Neural progenitor cell (in vitro differentiated cells): ENCODE measurements around the gene CMC2. TPM values are rescaled to one million over a fixed set of nuclear protein-coding genes. Genes with fewer than 3 reads are reported as not detected.

Experiments used
- DNase-seq: peaks from one replicate; pipeline ENCODE4 v3.0.0-alpha.2; 2016; ENCODE audit warnings: low spot score
- H2AFZ ChIP-seq: fragments of 200-600 bp; sonication (generic); replicated peaks from 2 replicates; pipeline ENCODE4 v1.6.1; 2016; ENCODE audit warnings: antibody characterized with exemption
- H3F3A ChIP-seq: fragments of 200-600 bp; sonication (generic); 2 replicates; pipeline ENCODE4 v1.6.1; 2016; ENCODE audit warnings: antibody characterized with exemption, low read depth
- H3K27ac ChIP-seq: fragments of 200-600 bp; sonication (generic); 2 replicates; pipeline ENCODE4 v1.5.1; 2016; ENCODE audit warnings: mild to moderate bottlenecking
- H3K27me3 ChIP-seq: fragments of 200-600 bp; sonication (generic); 2 replicates; pipeline ENCODE4 v1.6.1; 2016; ENCODE audit warnings: mild to moderate bottlenecking, moderate library complexity
- H3K36me3 ChIP-seq: fragments of 200-600 bp; sonication (generic); 2 replicates; pipeline ENCODE4 v1.5.1; 2016
- H3K4me1 ChIP-seq: fragments of 200-600 bp; sonication (generic); 2 replicates; pipeline ENCODE4 v1.6.1; 2016; ENCODE audit warnings: mixed run types
- H3K4me2 ChIP-seq: fragments of 200-600 bp; sonication (generic); 2 replicates; pipeline ENCODE4 v1.6.1; 2016
- H3K4me3 ChIP-seq: fragments of 200-600 bp; sonication (generic); 2 replicates; pipeline ENCODE4 v1.5.1; 2016
- H3K79me2 ChIP-seq: fragments of 200-600 bp; sonication (generic); 2 replicates; pipeline ENCODE4 v1.6.1; 2016; ENCODE audit warnings: low read depth
- H3K9ac ChIP-seq: fragments of 200-600 bp; sonication (generic); 2 replicates; pipeline ENCODE4 v1.6.1; 2016
- H3K9me3 ChIP-seq: fragments of 200-600 bp; sonication (generic); 2 replicates; pipeline ENCODE4 v1.5.1; 2016; ENCODE audit warnings: low read depth
- H4K20me1 ChIP-seq: fragments of 200-600 bp; sonication (generic); 2 replicates; pipeline ENCODE4 v1.6.1; 2016; ENCODE audit warnings: low read depth
- H3K27ac Mint-ChIP-seq: 3 replicates; pipeline ENCODE4 v1.8.0; 2021; ENCODE audit warnings: mixed read lengths
- H3K27me3 Mint-ChIP-seq: 2 replicates; pipeline ENCODE4 v1.8.0; 2022; ENCODE audit warnings: low read depth, mild to moderate bottlenecking, inconsistent platforms, moderate library complexity, mixed read lengths; ENCODE audit not compliant: insufficient read depth
- H3K36me3 Mint-ChIP-seq: 3 replicates; pipeline ENCODE4 v1.8.0; 2021; ENCODE audit warnings: mixed read lengths
- H3K4me1 Mint-ChIP-seq: 3 replicates; pipeline ENCODE4 v1.8.0; 2021; ENCODE audit warnings: mixed read lengths
- H3K4me3 Mint-ChIP-seq: 3 replicates; pipeline ENCODE4 v1.8.0; 2021; ENCODE audit warnings: mild to moderate bottlenecking, moderate library complexity, mixed read lengths
- H3K9me3 Mint-ChIP-seq: 3 replicates; pipeline ENCODE4 v1.8.0; 2020; ENCODE audit warnings: mixed read lengths
- EZH2 ChIP-seq: fragments of 200-600 bp; sonication (generic); IDR thresholded peaks from 2 replicates; pipeline ENCODE4 v1.6.1; 2017; ENCODE audit warnings: antibody characterized with exemption, mild to moderate bottlenecking, moderate library complexity
- EZH2phosphoT487 ChIP-seq: fragments of 200-600 bp; sonication (generic); IDR thresholded peaks from 2 replicates; pipeline ENCODE4 v1.6.1; 2017; ENCODE audit warnings: antibody characterized with exemption
- total RNA-seq: library from RNA; depleted of rRNA; stranded (reverse); fragments of >200 nt; gene quantifications from 2 replicates; pipeline ENCODE4 v1.2.3, GENCODE V29; 2015; ENCODE audit warnings: low replicate concordance
- TF ChIP-seq, protein P1 (sequence below): fragments of 200-600 bp; sonication (generic); IDR thresholded peaks from 2 replicates; pipeline ENCODE4 v1.5.1; 2017; ENCODE audit warnings: antibody characterized with exemption, mild to moderate bottlenecking

Gene CMC2
- total RNA-seq, 1 donor from 2014 or later, result 138 TPM

DNA sequence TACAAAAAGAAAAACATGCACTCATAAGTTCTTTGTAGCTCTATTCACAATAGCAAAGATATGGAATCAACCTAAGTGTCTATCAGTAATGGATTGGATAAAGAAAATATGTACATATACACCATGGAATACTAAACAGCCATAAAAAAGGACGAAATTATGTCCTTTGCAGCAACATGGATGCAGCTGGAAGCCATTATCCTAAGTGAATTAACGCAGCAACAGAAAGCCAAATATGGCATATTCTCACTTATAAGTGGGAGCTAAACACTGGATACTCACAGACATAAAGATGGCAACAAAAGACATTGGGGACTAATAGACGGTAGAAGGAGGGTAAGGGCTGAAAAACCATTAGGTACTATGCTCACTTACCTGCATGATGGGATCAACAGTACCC, 5.8 kb downstream of the CMC2 start:
- Mint-ChIP-seq H3K27ac (no peak overlapping the region), H3K27me3 (no peaks in the 10 kb centered on the region), H3K4me1 (peaks cover 14% of the 10 kb centered on the region), H3K36me3 (peaks cover 14% of the 10 kb centered on the region), H3K9me3 (peaks cover 4% of the 10 kb centered on the region), H3K4me3 (no peak overlapping the region)
- no peak for DNase-seq
- Histone ChIP-seq H3K4me3 (no peak overlapping the region), H4K20me1 (peaks cover 15% of the 10 kb centered on the region), H3K36me3 (no peaks in the 10 kb centered on the region), H3K9ac (no peak overlapping the region), H3F3A (no peaks in the 10 kb centered on the region), H3K4me2 (no peak overlapping the region), H3K79me2 (peaks cover 98% of the 10 kb centered on the region), H3K27ac (no peak overlapping the region), H3K27me3 (no peaks in the 10 kb centered on the region), H2AFZ (no peak overlapping the region), H3K4me1 (peaks cover 11% of the 10 kb centered on the region), H3K9me3 (no peaks in the 10 kb centered on the region)
- TF ChIP-seq EZH2phosphoT487, result no peak
- TF ChIP-seq, protein P1, sequence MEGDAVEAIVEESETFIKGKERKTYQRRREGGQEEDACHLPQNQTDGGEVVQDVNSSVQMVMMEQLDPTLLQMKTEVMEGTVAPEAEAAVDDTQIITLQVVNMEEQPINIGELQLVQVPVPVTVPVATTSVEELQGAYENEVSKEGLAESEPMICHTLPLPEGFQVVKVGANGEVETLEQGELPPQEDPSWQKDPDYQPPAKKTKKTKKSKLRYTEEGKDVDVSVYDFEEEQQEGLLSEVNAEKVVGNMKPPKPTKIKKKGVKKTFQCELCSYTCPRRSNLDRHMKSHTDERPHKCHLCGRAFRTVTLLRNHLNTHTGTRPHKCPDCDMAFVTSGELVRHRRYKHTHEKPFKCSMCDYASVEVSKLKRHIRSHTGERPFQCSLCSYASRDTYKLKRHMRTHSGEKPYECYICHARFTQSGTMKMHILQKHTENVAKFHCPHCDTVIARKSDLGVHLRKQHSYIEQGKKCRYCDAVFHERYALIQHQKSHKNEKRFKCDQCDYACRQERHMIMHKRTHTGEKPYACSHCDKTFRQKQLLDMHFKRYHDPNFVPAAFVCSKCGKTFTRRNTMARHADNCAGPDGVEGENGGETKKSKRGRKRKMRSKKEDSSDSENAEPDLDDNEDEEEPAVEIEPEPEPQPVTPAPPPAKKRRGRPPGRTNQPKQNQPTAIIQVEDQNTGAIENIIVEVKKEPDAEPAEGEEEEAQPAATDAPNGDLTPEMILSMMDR, result no peak
- no peak for TF ChIP-seq EZH2

- Histone ChIP-seq H3K79me2 (peaks cover 85% of the 10 kb centered on the region), H3K27ac (no peak overlapping the region), H2AFZ (no peak overlapping the region), H3K4me2 (no peak overlapping the region), H3K4me1 (peaks cover 10% of the 10 kb centered on the region), H3K9ac (no peak overlapping the region), H3K9me3 (no peaks in the 10 kb centered on the region), H3F3A (no peaks in the 10 kb centered on the region), H4K20me1 (no peaks in the 10 kb centered on the region), H3K27me3 (no peaks in the 10 kb centered on the region), H3K36me3 (no peaks in the 10 kb centered on the region), H3K4me3 (no peak overlapping the region)
- Mint-ChIP-seq H3K9me3 (peaks cover 4% of the 10 kb centered on the region), H3K27me3 (peaks cover 4% of the 10 kb centered on the region), H3K4me3 (no peak overlapping the region), H3K4me1 (peaks cover 10% of the 10 kb centered on the region), H3K27ac (no peak overlapping the region), H3K36me3 (peaks cover 14% of the 10 kb centered on the region)
- no peak for DNase-seq
- TF ChIP-seq, protein P1, result no peak
- TF ChIP-seq EZH2phosphoT487 (no peak), EZH2 (no peak)
Measured at GRCh38 chr16:80997964-80998620, 8.6 kb downstream of the CMC2 start.

DNA sequence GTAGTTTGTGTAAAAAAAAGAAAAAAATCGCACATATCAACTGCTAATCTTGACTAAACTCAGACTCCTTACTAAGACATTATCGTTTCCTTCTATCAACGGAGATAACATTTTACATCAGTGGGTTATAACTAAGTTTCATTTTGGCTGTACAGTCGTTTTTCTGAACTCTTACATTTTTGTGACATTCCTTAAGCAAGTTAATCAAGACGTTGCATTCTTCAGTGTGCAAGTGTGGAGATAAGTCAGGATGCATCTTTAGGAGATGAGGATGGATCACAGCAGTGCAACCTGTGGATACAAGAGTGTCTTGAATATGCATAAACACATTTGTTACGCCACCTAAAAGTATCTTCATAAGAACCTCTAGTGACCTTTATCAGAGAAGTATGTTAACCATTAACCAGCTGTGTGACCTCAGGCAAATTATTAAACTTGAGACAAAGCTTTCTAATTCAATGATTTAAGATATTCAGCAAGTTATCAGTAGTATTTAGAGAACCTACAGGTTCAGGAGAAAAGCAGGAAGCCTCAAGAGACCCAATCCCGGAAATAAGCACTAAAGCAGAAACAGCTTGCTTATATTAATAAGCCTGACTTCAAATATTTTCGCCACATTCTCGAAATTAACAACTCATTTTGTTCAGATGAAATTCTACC, 9.4 kb downstream of the CMC2 start:
- Mint-ChIP-seq H3K4me1 (peaks cover 13% of the 10 kb centered on the region), H3K9me3 (peaks cover 4% of the 10 kb centered on the region), H3K4me3 (no peak overlapping the region), H3K36me3 (peaks cover 14% of the 10 kb centered on the region), H3K27ac (no peak overlapping the region), H3K27me3 (peaks cover 4% of the 10 kb centered on the region)
- TF ChIP-seq, protein P1, result no peak
- TF ChIP-seq EZH2 (no peak), EZH2phosphoT487 (no peak)
- Histone ChIP-seq H3F3A (no peaks in the 10 kb centered on the region), H3K79me2 (peaks cover 78% of the 10 kb centered on the region), H3K4me1 (peaks cover 10% of the 10 kb centered on the region), H3K9me3 (no peaks in the 10 kb centered on the region), H3K4me3 (no peak overlapping the region), H3K9ac (no peak overlapping the region), H3K27ac (no peak overlapping the region), H3K4me2 (no peak overlapping the region), H3K36me3 (no peaks in the 10 kb centered on the region), H2AFZ (no peak overlapping the region), H4K20me1 (no peaks in the 10 kb centered on the region), H3K27me3 (no peaks in the 10 kb centered on the region)
- DNase-seq, result no peak
